Fibroblast of lung (primary cell): ENCODE results near the gene COL9A1. TPM values are rescaled to one million over a fixed set of nuclear protein-coding genes. Genes with fewer than 3 reads are reported as not detected.

Experiments
- DNase-seq, 2 donors: peaks; one replicate each; pipeline versions ENCODE4 v3.0.0 to v3.0.0-alpha.2; 2010; ENCODE audit warnings: low read depth in 2 of 2
- H2AFZ ChIP-seq: 2 replicates; pipeline ENCODE4 v1.5.1; 2012; ENCODE audit warnings: low read length, control low read depth, inconsistent platforms
- H3K27ac ChIP-seq: 2 replicates; pipeline ENCODE4 v1.5.1; 2011; ENCODE audit warnings: low read length, control low read depth; ENCODE audit not compliant: insufficient read depth
- H3K27me3 ChIP-seq: 2 replicates; pipeline ENCODE4 v1.5.1; 2011; ENCODE audit warnings: mild to moderate bottlenecking, low read length; ENCODE audit not compliant: control insufficient read depth, insufficient read depth
- H3K36me3 ChIP-seq: 2 replicates; pipeline ENCODE4 v1.5.1; 2011; ENCODE audit warnings: low read length; ENCODE audit not compliant: control insufficient read depth, insufficient read depth
- H3K4me1 ChIP-seq: 2 replicates; pipeline ENCODE4 v1.5.1; 2011; ENCODE audit warnings: low read length; ENCODE audit not compliant: control insufficient read depth, insufficient read depth; ENCODE audit errors: extremely low read depth
- H3K4me2 ChIP-seq: 2 replicates; pipeline ENCODE4 v1.5.1; 2011; ENCODE audit warnings: low read length, control low read depth; ENCODE audit not compliant: insufficient read depth; ENCODE audit errors: extremely low read depth
- H3K4me3 ChIP-seq, 4 experiments: fragments of 200-600 bp in 1 of 4; sonication (generic) in 1 of 4; replicated peaks in 1 of 4; 2 replicates each; pipeline ENCODE4 v1.5.1; 2011 to 2016; ENCODE audit warnings: low read length in 4 of 4, low read depth in 3 of 4, mild to moderate bottlenecking in 3 of 4, control low read depth in 2 of 4, inconsistent platforms in 1 of 4, mixed read lengths in 1 of 4; ENCODE audit not compliant: insufficient read depth in 1 of 4; ENCODE audit errors: control extremely low read depth in 1 of 4
- H3K79me2 ChIP-seq: 2 replicates; pipeline ENCODE4 v1.5.1; 2012; ENCODE audit warnings: mild to moderate bottlenecking, low read length, inconsistent platforms; ENCODE audit not compliant: control insufficient read depth, insufficient read depth
- H3K9ac ChIP-seq: 2 replicates; pipeline ENCODE4 v1.5.1; 2011; ENCODE audit warnings: mild to moderate bottlenecking, low read length, control low read depth; ENCODE audit not compliant: insufficient read depth
- H3K9me3 ChIP-seq: 2 replicates; pipeline ENCODE4 v1.5.1; 2012; ENCODE audit warnings: low read depth, low read length; ENCODE audit not compliant: control insufficient read depth, insufficient read depth
- H4K20me1 ChIP-seq: 2 replicates; pipeline ENCODE4 v1.5.1; 2011; ENCODE audit warnings: low read length; ENCODE audit not compliant: control insufficient read depth, insufficient read depth; ENCODE audit errors: extremely low read depth
- EZH2 ChIP-seq: IDR thresholded peaks from 2 replicates; pipeline ENCODE4 v1.5.1; 2012; ENCODE audit warnings: low read length, control low read depth, mild to moderate bottlenecking; ENCODE audit errors: missing control alignments
- polyA plus RNA-seq, 2 donors: library from polyadenylated mRNA; depleted of rRNA in 1 of 2; stranded (reverse) in 1 of 2; unstranded in 1 of 2; fragments of >200 nt; gene quantifications; 2 replicates each; pipeline ENCODE4 v1.2.1, GENCODE V29; 2011 to 2012; ENCODE audit warnings: missing spikeins in 1 of 2
- total RNA-seq: library from RNA; depleted of rRNA; stranded (reverse); fragments of >200 nt; gene quantifications from 2 replicates; pipeline ENCODE4 v1.2.1, GENCODE V29; 2014
- TF ChIP-seq, protein P1 (sequence below), 2 donors: IDR thresholded peaks in 1 of 2; conservative IDR thresholded peaks in 1 of 2; 1 replicate in 1 of 2; 2 replicates in 1 of 2; pipeline ENCODE4 v1.5.1; 2011 to 2012; ENCODE audit warnings: low read length in 2 of 2, control low read depth in 1 of 2, inconsistent platforms in 1 of 2, low read depth in 1 of 2, mild to moderate bottlenecking in 1 of 2

Gene COL9A1
- total and polyA plus RNA-seq, 2 donors (not counting 1 experiment from before 2014, with no cell fraction given) = not detected

DNA sequence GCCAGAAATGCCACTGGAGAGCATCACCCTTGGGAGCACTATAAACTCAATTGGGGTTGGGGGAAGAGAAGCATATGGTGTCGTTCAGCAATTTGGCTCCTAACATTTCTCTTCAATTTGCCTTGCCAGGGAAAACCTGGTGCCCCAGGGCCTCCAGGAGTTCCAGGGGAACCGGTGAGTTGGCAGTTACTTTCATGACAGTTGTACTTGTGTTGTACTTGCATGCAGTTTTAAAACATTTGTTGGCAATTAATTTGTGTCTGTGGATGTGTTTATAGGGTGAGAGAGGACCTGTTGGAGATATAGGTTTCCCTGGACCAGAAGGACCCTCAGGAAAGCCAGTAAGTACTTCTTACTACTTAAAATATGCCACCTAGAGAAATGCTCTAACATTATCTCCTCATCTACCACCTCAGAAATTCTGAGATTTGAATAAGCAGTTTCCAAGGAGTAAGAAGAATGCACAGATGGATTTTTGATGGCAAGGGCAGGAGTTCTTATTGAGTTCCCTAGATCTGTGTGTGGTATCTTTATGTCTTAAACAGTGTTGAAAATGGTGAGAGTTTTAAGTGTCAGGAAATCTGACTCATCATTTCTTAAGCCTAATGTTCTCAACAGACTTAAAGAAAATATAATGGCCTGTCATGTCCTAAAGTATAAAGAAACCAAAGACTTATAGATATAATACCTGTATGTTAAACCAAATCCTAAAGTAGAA lies 122.5 kb downstream of the COL9A1 start:
- no peaks in the 10 kb centered on the region for H3K9me3 ChIP-seq
- no peaks in the 10 kb centered on the region for H3K79me2 ChIP-seq
- DNase-seq = no peak
- no peak for TF ChIP-seq EZH2
- TF ChIP-seq, protein P1, sequence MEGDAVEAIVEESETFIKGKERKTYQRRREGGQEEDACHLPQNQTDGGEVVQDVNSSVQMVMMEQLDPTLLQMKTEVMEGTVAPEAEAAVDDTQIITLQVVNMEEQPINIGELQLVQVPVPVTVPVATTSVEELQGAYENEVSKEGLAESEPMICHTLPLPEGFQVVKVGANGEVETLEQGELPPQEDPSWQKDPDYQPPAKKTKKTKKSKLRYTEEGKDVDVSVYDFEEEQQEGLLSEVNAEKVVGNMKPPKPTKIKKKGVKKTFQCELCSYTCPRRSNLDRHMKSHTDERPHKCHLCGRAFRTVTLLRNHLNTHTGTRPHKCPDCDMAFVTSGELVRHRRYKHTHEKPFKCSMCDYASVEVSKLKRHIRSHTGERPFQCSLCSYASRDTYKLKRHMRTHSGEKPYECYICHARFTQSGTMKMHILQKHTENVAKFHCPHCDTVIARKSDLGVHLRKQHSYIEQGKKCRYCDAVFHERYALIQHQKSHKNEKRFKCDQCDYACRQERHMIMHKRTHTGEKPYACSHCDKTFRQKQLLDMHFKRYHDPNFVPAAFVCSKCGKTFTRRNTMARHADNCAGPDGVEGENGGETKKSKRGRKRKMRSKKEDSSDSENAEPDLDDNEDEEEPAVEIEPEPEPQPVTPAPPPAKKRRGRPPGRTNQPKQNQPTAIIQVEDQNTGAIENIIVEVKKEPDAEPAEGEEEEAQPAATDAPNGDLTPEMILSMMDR (conservative IDR thresholded peaks at IDR 0.05 in 1 of 2, IDR thresholded peaks at IDR 0.05 in 1 of 2; ENCODE audit: low read depth in 1 of 2, low read length in 2 of 2) = no peak
- H4K20me1 ChIP-seq = no peaks in the 10 kb centered on the region
- no peak overlapping the region for H3K27ac ChIP-seq
- H3K9ac ChIP-seq = no peak overlapping the region
- H3K4me2 ChIP-seq = no peak overlapping the region
- no peaks in the 10 kb centered on the region for H3K27me3 ChIP-seq
- H3K4me1 ChIP-seq = no peaks in the 10 kb centered on the region
- H3K36me3 ChIP-seq = no peaks in the 10 kb centered on the region
- H3K4me3 ChIP-seq = no peak overlapping the region
- H2AFZ ChIP-seq = no peak overlapping the region

DNA sequence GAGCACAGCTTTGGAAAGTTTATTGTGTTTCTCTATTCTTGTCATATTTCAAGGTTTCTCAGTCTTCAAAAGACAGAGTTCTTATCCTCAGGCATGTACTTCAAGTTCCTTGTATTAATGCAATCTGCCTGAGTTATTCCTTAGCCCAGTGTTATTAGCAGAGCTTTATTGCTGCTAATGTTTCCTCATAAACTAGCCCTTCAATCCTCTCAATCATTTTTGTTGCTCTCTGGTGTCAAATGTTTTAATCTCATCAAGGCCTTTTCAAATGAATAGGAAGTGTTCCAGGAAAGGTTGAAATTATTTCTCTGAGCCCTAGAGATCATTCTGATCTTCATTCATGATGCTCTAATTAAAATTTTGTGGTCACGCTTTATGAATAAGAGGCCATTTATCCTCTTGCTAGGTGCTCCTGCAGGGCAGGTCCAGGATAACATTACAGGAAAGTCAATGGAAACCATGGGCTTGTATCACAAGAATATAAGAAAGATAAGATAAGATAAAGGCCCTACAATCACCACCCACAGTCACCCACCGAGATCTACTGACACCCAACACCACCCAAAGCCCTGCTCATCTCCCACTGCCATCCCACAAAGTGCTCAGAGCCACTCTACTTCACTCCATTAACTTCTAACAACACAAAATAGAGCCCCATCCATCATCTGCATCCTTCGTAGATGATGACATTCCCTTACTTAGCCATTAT lies 125.9 kb downstream of the COL9A1 start:
- H3K4me1 ChIP-seq = no peaks in the 10 kb centered on the region
- no peak overlapping the region for H2AFZ ChIP-seq
- no peak overlapping the region for H3K9ac ChIP-seq
- H4K20me1 ChIP-seq = no peaks in the 10 kb centered on the region
- H3K27me3 ChIP-seq = no peaks in the 10 kb centered on the region
- no peak overlapping the region for H3K27ac ChIP-seq
- H3K79me2 ChIP-seq = no peaks in the 10 kb centered on the region
- no peak for DNase-seq
- no peak overlapping the region for H3K4me2 ChIP-seq
- TF ChIP-seq, protein P1 (conservative IDR thresholded peaks at IDR 0.05 in 1 of 2, IDR thresholded peaks at IDR 0.05 in 1 of 2; ENCODE audit: low read depth in 1 of 2, low read length in 2 of 2) = no peak
- TF ChIP-seq EZH2 = no peak
- no peak overlapping the region for H3K4me3 ChIP-seq
- no peaks in the 10 kb centered on the region for H3K9me3 ChIP-seq
- no peaks in the 10 kb centered on the region for H3K36me3 ChIP-seq

DNA sequence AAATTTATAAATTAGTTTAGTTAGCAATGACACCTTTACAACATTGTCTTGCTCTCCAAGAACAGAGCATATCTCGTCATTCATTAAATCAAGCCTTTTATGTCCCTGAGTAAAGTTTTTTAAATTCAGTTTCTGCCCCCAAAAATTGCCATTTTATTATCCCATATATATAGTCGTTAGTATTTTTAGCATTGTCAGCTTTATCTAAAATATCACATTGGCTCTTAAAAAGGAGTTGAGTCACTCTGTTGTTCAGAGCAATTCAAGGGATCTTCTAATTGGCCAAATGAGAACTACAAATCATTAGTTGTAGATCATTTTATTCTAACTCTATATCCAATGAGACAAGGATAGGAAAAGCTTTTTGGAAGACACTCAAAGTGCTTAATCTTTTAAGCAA lies 127.1 kb downstream of the COL9A1 start:
- no peaks in the 10 kb centered on the region for H3K27me3 ChIP-seq
- H2AFZ ChIP-seq = no peak overlapping the region
- no peak for TF ChIP-seq EZH2
- TF ChIP-seq, protein P1 (conservative IDR thresholded peaks at IDR 0.05 in 1 of 2, IDR thresholded peaks at IDR 0.05 in 1 of 2; ENCODE audit: low read depth in 1 of 2, low read length in 2 of 2) = no peak
- no peaks in the 10 kb centered on the region for H3K79me2 ChIP-seq
- no peak overlapping the region for H3K4me3 ChIP-seq
- no peaks in the 10 kb centered on the region for H4K20me1 ChIP-seq
- DNase-seq = no peak
- H3K9me3 ChIP-seq = no peaks in the 10 kb centered on the region
- no peak overlapping the region for H3K4me2 ChIP-seq
- H3K9ac ChIP-seq = no peak overlapping the region
- no peak overlapping the region for H3K27ac ChIP-seq
- H3K36me3 ChIP-seq = no peaks in the 10 kb centered on the region
- H3K4me1 ChIP-seq = no peaks in the 10 kb centered on the region
